LNCaP clone FGC (cell line): ENCODE measurements around the gene CD226.

Source experiments
- DNase-seq: peaks from one replicate; pipeline ENCODE4 v3.0.0-alpha.2; 2011; ENCODE audit warnings: low read depth
- H3K4me3 ChIP-seq: 2 replicates; pipeline ENCODE4 v1.5.1; 2011; ENCODE audit warnings: mild to moderate bottlenecking, low read depth, low read length, control low read depth
- TF ChIP-seq, protein P1 (sequence below): IDR thresholded peaks from 2 replicates; pipeline ENCODE4 v1.5.1; 2012; ENCODE audit warnings: mild to moderate bottlenecking; ENCODE audit not compliant: control insufficient read depth, insufficient read depth; ENCODE audit errors: extremely low read depth

The CD226 gene

DNA sequence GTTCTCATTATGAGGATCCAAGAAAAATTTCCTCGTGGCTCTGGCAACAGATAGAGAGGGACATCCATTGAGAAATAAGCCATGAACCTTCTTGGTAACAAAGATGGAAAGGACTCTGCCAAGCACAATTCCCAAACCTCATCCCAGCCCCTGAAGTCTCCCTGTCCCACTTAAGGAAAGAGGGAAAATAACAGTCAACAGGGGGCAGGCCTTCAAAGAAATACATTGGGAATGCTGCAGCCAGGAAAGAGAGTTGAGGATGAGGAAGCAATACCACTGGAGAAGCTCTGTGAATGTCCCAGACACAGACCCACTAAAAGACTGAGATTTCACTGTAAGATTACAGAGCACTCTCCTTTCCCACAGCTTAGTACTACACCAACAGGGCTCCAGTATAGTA is 93.2 kb downstream of the CD226 start:
- TF ChIP-seq, protein P1, sequence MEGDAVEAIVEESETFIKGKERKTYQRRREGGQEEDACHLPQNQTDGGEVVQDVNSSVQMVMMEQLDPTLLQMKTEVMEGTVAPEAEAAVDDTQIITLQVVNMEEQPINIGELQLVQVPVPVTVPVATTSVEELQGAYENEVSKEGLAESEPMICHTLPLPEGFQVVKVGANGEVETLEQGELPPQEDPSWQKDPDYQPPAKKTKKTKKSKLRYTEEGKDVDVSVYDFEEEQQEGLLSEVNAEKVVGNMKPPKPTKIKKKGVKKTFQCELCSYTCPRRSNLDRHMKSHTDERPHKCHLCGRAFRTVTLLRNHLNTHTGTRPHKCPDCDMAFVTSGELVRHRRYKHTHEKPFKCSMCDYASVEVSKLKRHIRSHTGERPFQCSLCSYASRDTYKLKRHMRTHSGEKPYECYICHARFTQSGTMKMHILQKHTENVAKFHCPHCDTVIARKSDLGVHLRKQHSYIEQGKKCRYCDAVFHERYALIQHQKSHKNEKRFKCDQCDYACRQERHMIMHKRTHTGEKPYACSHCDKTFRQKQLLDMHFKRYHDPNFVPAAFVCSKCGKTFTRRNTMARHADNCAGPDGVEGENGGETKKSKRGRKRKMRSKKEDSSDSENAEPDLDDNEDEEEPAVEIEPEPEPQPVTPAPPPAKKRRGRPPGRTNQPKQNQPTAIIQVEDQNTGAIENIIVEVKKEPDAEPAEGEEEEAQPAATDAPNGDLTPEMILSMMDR, result no peak

DNA sequence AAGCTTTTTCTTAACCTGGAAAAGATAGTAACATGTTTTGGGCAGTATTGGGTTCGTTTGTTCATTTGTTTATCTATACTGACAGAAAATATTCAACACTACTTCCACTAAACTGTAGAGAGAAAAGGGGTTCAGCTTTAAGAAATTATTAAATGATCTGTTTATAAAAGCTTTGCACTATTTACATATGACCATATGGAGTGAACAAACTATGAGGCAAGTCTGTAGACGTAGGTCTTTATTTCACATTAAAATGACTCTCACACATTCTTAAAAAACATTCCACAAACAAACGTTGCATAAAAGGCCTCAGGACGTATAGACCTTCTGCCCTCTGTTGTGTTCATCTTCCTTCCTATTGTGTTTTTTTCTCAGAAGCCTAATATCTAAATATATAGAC is 94.6 kb downstream of the CD226 start:
- no peak for DNase-seq
- TF ChIP-seq, protein P1, result no peak

More for the DNA sequence above, 93.2 kb downstream of the CD226 start:
- DNase-seq, result no peak
- no peak overlapping the region for H3K4me3 ChIP-seq

DNA sequence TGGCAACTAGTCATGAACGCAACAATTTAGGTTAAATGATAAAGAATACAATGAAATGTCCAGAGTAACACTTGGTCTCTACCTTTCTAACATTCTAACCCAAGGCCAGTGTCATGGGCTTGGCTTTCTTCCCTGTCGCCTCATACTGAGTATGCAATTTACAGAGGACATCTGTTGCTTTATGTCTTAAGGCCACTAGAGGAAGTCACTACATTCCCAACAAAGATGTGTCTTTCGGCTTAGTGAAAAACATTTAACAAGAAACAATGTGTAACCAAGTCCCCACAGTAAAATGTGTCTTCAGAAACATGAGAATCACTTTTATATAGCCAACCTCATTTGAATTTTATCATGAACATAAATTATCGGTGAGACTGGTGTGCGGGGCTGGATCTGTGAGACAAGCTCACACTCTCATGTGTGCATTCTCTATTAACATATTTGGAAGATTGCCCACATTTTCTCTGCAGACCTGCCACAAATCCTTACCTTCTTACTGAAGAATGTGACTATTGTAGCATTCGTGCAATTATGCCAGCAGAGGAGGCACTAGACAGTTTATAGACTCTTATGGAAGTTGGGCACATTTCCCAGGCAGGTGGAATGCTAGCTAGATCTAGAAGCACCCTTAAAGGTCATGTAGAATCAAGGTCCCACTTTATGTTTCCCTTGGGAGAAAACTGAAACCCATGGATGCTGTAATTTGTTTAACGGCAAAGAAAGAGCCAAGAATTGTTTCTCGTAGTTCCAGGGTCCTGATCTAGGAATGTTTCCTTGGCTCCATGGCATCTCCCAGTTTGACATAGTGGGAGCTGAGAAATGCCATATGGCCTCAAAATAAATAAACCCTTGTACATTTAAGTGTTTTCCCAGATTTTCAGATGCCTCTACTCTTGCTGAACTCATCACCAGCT is 101.8 kb downstream of the CD226 start:
- H3K4me3 ChIP-seq, result no peak overlapping the region
- no peak for DNase-seq
- TF ChIP-seq, protein P1, result peak; percentile 44

More for the DNA sequence above, 94.6 kb downstream of the CD226 start:
- H3K4me3 ChIP-seq, result no peak overlapping the region

DNA sequence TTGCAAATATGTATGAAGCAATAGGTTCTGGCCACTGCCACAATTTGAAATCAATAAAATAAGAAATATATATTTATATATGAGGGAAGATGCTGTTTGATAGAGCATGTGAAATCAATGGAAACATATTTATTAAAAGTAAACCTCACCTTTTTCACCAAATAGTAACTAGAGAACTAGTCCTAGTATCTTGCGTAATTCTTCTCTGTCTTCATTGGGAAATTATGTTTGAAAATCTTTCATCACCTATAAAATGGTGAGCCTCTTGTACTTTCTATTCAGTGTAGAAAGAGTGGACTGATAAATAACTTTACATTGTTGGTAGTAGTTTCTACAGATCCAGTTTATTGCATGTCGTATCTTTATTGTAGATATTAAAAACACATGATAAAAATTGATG is 103.0 kb downstream of the CD226 start:
- TF ChIP-seq, protein P1, result no peak
- DNase-seq, result no peak
- no peak overlapping the region for H3K4me3 ChIP-seq

DNA sequence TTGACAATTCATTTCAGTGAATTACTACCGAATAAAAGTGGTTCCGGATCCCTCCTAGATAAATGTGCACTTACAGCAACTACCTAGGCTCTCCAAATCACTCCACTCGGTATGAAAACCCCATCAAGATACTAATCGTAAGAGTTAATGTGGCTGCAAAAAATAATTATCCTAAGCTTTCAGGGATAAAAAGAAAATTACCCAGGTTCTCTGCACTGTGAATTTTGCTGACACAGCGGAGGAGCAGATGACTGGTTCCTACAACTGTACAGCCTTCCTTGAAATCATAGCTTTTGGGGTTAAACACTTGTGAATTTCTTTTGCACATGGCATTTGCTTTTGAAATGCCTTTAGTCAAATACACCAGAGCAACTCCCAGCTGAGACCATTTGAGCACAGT is 104.7 kb downstream of the CD226 start:
- TF ChIP-seq, protein P1, result no peak
- no peak overlapping the region for H3K4me3 ChIP-seq
- DNase-seq, result no peak

DNA sequence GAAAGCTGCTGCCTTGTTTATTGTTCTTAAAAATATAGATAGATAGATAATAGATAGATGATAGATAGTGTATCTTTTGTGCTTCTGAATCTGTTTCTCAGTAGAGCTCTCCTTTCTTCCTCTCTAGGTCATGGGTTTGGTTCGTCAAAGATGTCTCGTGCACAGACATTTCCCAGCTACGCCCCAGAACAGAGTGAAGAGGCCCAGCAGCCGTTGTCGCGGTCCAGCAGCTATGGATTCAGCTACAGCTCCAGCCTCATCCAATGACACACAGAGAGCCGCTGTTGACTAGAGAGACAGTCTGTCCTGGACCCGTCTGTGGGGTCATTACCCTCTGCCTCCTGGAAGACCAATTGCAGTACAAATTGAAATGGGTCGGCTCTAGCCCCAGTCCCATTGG is 106.6 kb downstream of the CD226 start:
- TF ChIP-seq, protein P1, result no peak
- H3K4me3 ChIP-seq, result no peak overlapping the region
- no peak for DNase-seq

DNA sequence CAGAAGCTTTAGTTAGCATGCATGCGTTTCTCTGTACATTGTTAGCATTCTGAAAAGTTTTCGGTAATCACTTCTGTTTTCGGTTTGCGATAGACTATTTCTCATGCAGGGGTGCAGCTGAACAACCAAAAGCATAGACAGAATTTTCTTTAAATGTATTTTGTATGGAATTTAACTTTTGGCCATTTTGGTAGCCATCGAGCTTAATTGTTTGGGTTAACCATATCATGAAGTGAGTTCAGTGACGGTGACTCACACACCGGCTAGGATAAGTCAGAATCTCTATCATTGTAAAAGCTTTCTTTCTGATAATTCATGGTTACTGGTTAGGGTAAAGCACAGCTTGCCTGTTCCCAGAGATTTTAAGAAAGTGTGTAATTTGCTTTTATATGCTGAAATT is 107.2 kb downstream of the CD226 start:
- DNase-seq, result no peak
- TF ChIP-seq, protein P1, result no peak

More for the DNA sequence above, 107.2 kb downstream of the CD226 start:
- no peak overlapping the region for H3K4me3 ChIP-seq
